HEK293T (cell line): Measurements from ENCODE around the gene CRYBB3.

Experiments
- CTCF ChIA-PET: fragments of 350-600 bp; formaldehyde crosslinking; extraction: SDS; loops from one replicate; lab custom pipeline; 2021; ENCODE audit warnings: antibody characterized with exemption, inconsistent platforms; lab: Yijun Ruan, JAX
- POLR2A ChIA-PET: fragments of 350-600 bp; formaldehyde crosslinking; extraction: SDS; loops from one replicate; lab custom pipeline; 2020; ENCODE audit warnings: antibody characterized with exemption, inconsistent platforms; lab: Yijun Ruan, JAX
- DNase-seq: peaks from one replicate; pipeline ENCODE4 v3.0.0; 2012; ENCODE audit warnings: mixed read lengths; ENCODE audit errors: extremely low spot score
- ARNT ChIP-seq: fragments of 450-650 bp; IDR thresholded peaks from 2 replicates; pipeline ENCODE4 v1.6.1; 2017; ENCODE audit warnings: mild to moderate bottlenecking
- BHLHE40 ChIP-seq: fragments of 450-650 bp; IDR thresholded peaks from 2 replicates; pipeline ENCODE4 v1.6.1; 2016; ENCODE audit warnings: mild to moderate bottlenecking, moderate library complexity, borderline replicate concordance
- CTBP1 ChIP-seq: fragments of 450-650 bp; IDR thresholded peaks from 2 replicates; pipeline ENCODE4 v1.6.1; 2016; ENCODE audit warnings: borderline replicate concordance
- ELF4 ChIP-seq: fragments of 450-650 bp; IDR thresholded peaks from 2 replicates; pipeline ENCODE4 v1.6.1; 2017; ENCODE audit warnings: antibody characterized with exemption
- FOXA1 ChIP-seq: fragments of 450-650 bp; IDR thresholded peaks from 2 replicates; pipeline ENCODE4 v1.6.1; 2016; ENCODE audit warnings: mild to moderate bottlenecking
- FOXK2 ChIP-seq: fragments of 450-650 bp; IDR thresholded peaks from 2 replicates; pipeline ENCODE4 v1.6.1; 2016; ENCODE audit warnings: mild to moderate bottlenecking
- FOXM1 ChIP-seq: fragments of 450-650 bp; IDR thresholded peaks from 2 replicates; pipeline ENCODE4 v1.6.1; 2017; ENCODE audit warnings: mild to moderate bottlenecking, borderline replicate concordance
- HDGF ChIP-seq: fragments of 450-650 bp; IDR thresholded peaks from 2 replicates; pipeline ENCODE4 v1.6.1; 2017; ENCODE audit warnings: antibody characterized with exemption, borderline replicate concordance
- L3MBTL2 ChIP-seq: fragments of 450-650 bp; conservative IDR thresholded peaks from 2 replicates; pipeline ENCODE4 v1.6.1; 2016; ENCODE audit warnings: mild to moderate bottlenecking
- LEF1 ChIP-seq: fragments of 450-650 bp; IDR thresholded peaks from 2 replicates; pipeline ENCODE4 v1.6.1; 2017; ENCODE audit warnings: mild to moderate bottlenecking, borderline replicate concordance
- NFRKB ChIP-seq: fragments of 450-650 bp; IDR thresholded peaks from 2 replicates; pipeline ENCODE4 v1.6.1; 2016; ENCODE audit warnings: mild to moderate bottlenecking, moderate library complexity
- PKNOX1 ChIP-seq: fragments of 450-650 bp; IDR thresholded peaks from 2 replicates; pipeline ENCODE4 v1.6.1; 2016
- SP1 ChIP-seq: fragments of 450-650 bp; IDR thresholded peaks from 2 replicates; pipeline ENCODE4 v1.6.1; 2017
- SUZ12 ChIP-seq: fragments of 450-650 bp; IDR thresholded peaks from 2 replicates; pipeline ENCODE4 v1.6.1; 2016; ENCODE audit warnings: mild to moderate bottlenecking
- TARDBP ChIP-seq: fragments of 450-650 bp; IDR thresholded peaks from 2 replicates; pipeline ENCODE4 v1.6.1; 2016
- ZNF384 ChIP-seq: fragments of 450-650 bp; IDR thresholded peaks from 2 replicates; pipeline ENCODE4 v1.6.1; 2016

Gene CRYBB3

GRCh38 chr22:25199731-25200520 is at the start of gene CRYBB3:
TSS of gene CRYBB3 (plus strand) at chr22:25199858. CDS start at chr22:25201397, 1,539 bp downstream.
- TF ChIP-seq SP1 = no peak
- no peak for TF ChIP-seq TARDBP
- no peak for TF ChIP-seq BHLHE40
- TF ChIP-seq ELF4 = no peak
- TF ChIP-seq NFRKB = no peak
- no peak for TF ChIP-seq FOXK2
- TF ChIP-seq HDGF = no peak
- TF ChIP-seq ARNT = no peak
- no peak for TF ChIP-seq SUZ12
- no peak for TF ChIP-seq LEF1
- no peak for TF ChIP-seq FOXM1
- TF ChIP-seq FOXA1 = no peak
- no peak for TF ChIP-seq CTBP1
- no peak for TF ChIP-seq L3MBTL2
- POLR2A ChIA-PET = no interaction called here
- DNase-seq = no peak
- CTCF ChIA-PET = no interaction called here

GRCh38 chr22:25153961-25154666 is 45.5 kb upstream of the CRYBB3 start:
- TF ChIP-seq FOXA1 = no peak
- TF ChIP-seq NFRKB = no peak
- TF ChIP-seq FOXK2 = no peak
- no peak for TF ChIP-seq CTBP1
- no peak for TF ChIP-seq SUZ12
- no peak for TF ChIP-seq L3MBTL2
- no peak for TF ChIP-seq PKNOX1
- TF ChIP-seq TARDBP = no peak
- TF ChIP-seq BHLHE40 = no peak
- no peak for DNase-seq
- CTCF ChIA-PET = interaction anchor here (1.0 kb wide), 1 partner anchor 72 kb away, joined by 3 read pairs; no protein-coding TSS in a partner anchor
- POLR2A ChIA-PET = interaction anchor here (0.8 kb wide), 1 partner anchor 9 kb away, joined by 3 read pairs; no protein-coding TSS in a partner anchor

- CTCF ChIA-PET = no interaction called here
- DNase-seq = no peak
- TF ChIP-seq ZNF384 = no peak
- no peak for TF ChIP-seq SUZ12
- no peak for TF ChIP-seq HDGF
- TF ChIP-seq PKNOX1 = no peak
- TF ChIP-seq FOXA1 = no peak
- no peak for TF ChIP-seq L3MBTL2
- TF ChIP-seq NFRKB = no peak
- TF ChIP-seq LEF1 = no peak
- no peak for TF ChIP-seq TARDBP
- no peak for TF ChIP-seq BHLHE40
- no peak for TF ChIP-seq FOXM1
- no peak for TF ChIP-seq FOXK2
- TF ChIP-seq ARNT = no peak
- no peak for TF ChIP-seq ELF4
- TF ChIP-seq CTBP1 = no peak
- TF ChIP-seq SP1 = no peak
- POLR2A ChIA-PET = no interaction called here
Measured at GRCh38 chr22:25154667-25154999, 45.0 kb upstream of the CRYBB3 start.

GRCh38 chr22:25156736-25157135 is 42.9 kb upstream of the CRYBB3 start:
- TF ChIP-seq SP1 = no peak
- no peak for TF ChIP-seq FOXK2
- no peak for TF ChIP-seq NFRKB
- no peak for TF ChIP-seq SUZ12
- no peak for TF ChIP-seq HDGF
- TF ChIP-seq ARNT = no peak
- TF ChIP-seq ELF4 = no peak
- no peak for TF ChIP-seq TARDBP
- no peak for TF ChIP-seq PKNOX1
- TF ChIP-seq CTBP1 = no peak
- no peak for TF ChIP-seq L3MBTL2
- no peak for TF ChIP-seq ZNF384
- no peak for TF ChIP-seq FOXA1
- no peak for DNase-seq
- CTCF ChIA-PET = no interaction called here
- POLR2A ChIA-PET = no interaction called here

GRCh38 chr22:25159028-25159427 is 40.6 kb upstream of the CRYBB3 start:
- no peak for DNase-seq
- POLR2A ChIA-PET = no interaction called here
- CTCF ChIA-PET = interaction anchor here (0.6 kb wide), 1 partner anchor 23 kb away, joined by 3 read pairs; no protein-coding TSS in a partner anchor

More at GRCh38 chr22:25159028-25159427, 40.6 kb upstream of the CRYBB3 start:
- TF ChIP-seq ARNT (no peak), PKNOX1 (no peak), FOXA1 (no peak), BHLHE40 (no peak), ZNF384 (no peak), SP1 (no peak), SUZ12 (no peak), CTBP1 (no peak), TARDBP (no peak), L3MBTL2 (no peak), ELF4 (no peak), FOXK2 (no peak), NFRKB (no peak), HDGF (no peak), LEF1 (no peak), FOXM1 (no peak)
